Activated T-helper 1 cell treated with anti-CD3 and anti-CD28 coated beads, Interleukin-12 subunit alpha, Interleukin-12 subunit beta, Interleukin-2, Interleukin-4 antibody, amounts not matched to agents 30 ng/mL and 10 ng/mL and 1 ng/mL, durations not matched to agents 14 hours and 24 hours and 36 hours (primary cell): ENCODE measurements around the gene RPL21. TPM values are rescaled to one million over a fixed set of nuclear protein-coding genes. Genes with fewer than 3 reads are reported as not detected.
"Not testable (repeated sequence)": the region's sequence is repeated elsewhere in the genome, so short reads cannot be mapped to it uniquely, and the experiment has no call there.

Experiments
- DNase-seq: peaks from one replicate; pipeline ENCODE4 v3.0.0; 2021; ENCODE audit warnings: low spot score
- H3K27ac Mint-ChIP-seq: one replicate; pipeline ENCODE4 v1.8.0; 2021; ENCODE audit warnings: mild to moderate bottlenecking, mixed read lengths
- H3K27me3 Mint-ChIP-seq: one replicate; pipeline ENCODE4 v1.8.0; 2022; ENCODE audit warnings: mild to moderate bottlenecking, moderate library complexity, mixed read lengths; ENCODE audit not compliant: insufficient read depth
- H3K36me3 Mint-ChIP-seq: one replicate; pipeline ENCODE4 v1.8.0; 2021; ENCODE audit warnings: low read depth, mixed read lengths
- H3K4me1 Mint-ChIP-seq: one replicate; pipeline ENCODE4 v1.8.0; 2021; ENCODE audit warnings: low read depth, mixed read lengths
- H3K4me3 Mint-ChIP-seq: one replicate; pipeline ENCODE4 v1.8.0; 2021; ENCODE audit warnings: mild to moderate bottlenecking, moderate library complexity, mixed read lengths
- H3K9me3 Mint-ChIP-seq: one replicate; pipeline ENCODE4 v1.8.0; 2021; ENCODE audit warnings: mixed read lengths
- intact Hi-C: fragments of 100-400 bp; cut with micrococcal nuclease; formaldehyde crosslinking; loops from one replicate; pipeline ENCODE4 v1.15.1; 2024
- total RNA-seq: library from RNA; stranded (reverse); gene quantifications from 2 replicates; pipeline ENCODE4 v1.2.3, GENCODE V29; 2022

Gene RPL21
- total RNA-seq, 1 donor from 2014 or later = 1,045 TPM

DNA sequence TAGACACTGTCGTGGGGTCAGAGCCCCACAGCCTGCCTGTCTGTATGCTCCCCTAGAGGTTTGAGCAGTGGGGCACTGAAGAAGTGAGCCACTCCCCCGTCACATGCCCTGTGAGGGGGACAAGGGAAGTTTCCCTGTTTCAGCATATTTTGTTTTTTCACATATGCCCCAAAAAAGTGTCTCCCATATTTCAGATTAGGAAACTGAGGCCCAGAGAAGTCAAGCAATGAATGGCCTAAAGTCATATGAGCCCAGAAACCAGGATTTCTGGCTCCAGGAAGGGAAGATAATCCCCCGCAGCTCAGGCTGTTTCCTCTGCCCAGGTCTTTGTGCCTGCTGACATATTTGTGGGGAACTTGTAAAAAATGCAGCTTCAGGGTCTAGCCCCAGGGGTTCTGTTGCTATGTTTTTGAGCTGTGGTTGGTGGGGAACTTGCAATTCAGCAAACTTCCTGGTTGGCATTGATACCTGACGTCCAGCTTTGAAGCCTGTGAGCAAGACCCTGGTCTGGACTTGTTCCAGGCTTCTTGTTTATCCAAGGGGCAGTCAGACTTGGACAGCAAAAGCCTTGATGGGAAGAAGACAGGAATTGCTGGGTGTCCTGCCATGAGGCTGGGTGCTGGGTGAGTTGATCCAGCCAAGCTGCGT lies 28.8 kb downstream of the RPL21 start:
- H3K9me3 Mint-ChIP-seq = no peaks in the 10 kb centered on the region
- H3K27ac Mint-ChIP-seq = no peak overlapping the region
- H3K36me3 Mint-ChIP-seq = no peaks in the 10 kb centered on the region
- peaks cover 24% of the 10 kb centered on the region for H3K27me3 Mint-ChIP-seq
- DNase-seq = no peak
- intact Hi-C loops = no loop called here
- H3K4me1 Mint-ChIP-seq = no peaks in the 10 kb centered on the region
- no peak overlapping the region for H3K4me3 Mint-ChIP-seq

DNA sequence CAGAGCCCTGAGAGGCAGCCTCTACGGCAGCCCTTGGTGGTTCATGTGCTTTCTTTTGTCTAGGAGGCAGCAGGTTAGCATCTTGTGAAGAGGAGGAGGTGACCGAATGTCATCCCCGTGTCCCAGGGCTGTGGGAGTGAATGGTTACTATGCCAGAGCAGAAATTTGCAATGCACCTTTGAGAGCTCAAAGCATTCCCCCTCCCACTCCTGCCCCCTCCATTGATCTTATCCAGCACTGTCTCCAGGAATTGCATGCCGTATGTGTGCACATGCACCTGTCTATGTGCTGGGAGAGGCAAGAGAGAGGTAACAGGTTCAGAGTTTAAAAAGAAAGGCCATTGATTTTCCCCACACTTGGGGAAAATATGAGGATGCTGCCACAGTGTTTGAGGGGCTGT lies 29.5 kb downstream of the RPL21 start:
- Mint-ChIP-seq H3K27me3 (peaks cover 17% of the 10 kb centered on the region), H3K27ac (no peak overlapping the region), H3K4me1 (no peaks in the 10 kb centered on the region), H3K36me3 (no peaks in the 10 kb centered on the region), H3K9me3 (no peaks in the 10 kb centered on the region), H3K4me3 (no peak overlapping the region)
- DNase-seq = no peak
- intact Hi-C loops = no loop called here

DNA sequence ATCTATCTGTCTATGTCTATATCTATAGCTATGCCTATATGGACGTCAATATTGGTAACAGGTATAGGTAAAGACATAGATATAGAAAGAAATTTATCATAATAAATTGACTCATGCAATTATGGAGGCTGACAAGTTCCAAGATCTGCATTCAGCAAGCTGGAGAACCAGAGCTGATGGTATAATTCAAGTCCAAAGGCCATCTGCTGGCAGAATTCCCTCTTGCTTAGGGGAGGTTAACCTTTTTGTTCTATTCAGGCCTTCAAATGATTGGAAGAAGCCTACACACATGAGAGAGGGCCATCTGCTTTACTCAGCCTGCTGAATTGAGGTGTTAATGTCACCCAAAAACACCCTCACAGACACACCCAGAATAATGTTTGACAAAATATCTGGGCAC lies 30.1 kb downstream of the RPL21 start:
- H3K9me3 Mint-ChIP-seq = no peaks in the 10 kb centered on the region
- H3K36me3 Mint-ChIP-seq = no peaks in the 10 kb centered on the region
- H3K27ac Mint-ChIP-seq = no peak overlapping the region
- peaks cover 12% of the 10 kb centered on the region for H3K27me3 Mint-ChIP-seq
- no peaks in the 10 kb centered on the region for H3K4me1 Mint-ChIP-seq
- intact Hi-C loops = no loop called here
- H3K4me3 Mint-ChIP-seq = no peak overlapping the region
- DNase-seq = no peak

- no peaks in the 10 kb centered on the region for H3K27me3 Mint-ChIP-seq
- no peak overlapping the region for H3K27ac Mint-ChIP-seq
- DNase-seq = no peak
- H3K4me1 Mint-ChIP-seq = no peaks in the 10 kb centered on the region
- intact Hi-C loops = no loop called here
- no peak overlapping the region for H3K4me3 Mint-ChIP-seq
- H3K36me3 Mint-ChIP-seq = no peaks in the 10 kb centered on the region
- no peaks in the 10 kb centered on the region for H3K9me3 Mint-ChIP-seq
Measured at GRCh38 chr13:27283906-27284493, 32.6 kb downstream of the RPL21 start.

DNA sequence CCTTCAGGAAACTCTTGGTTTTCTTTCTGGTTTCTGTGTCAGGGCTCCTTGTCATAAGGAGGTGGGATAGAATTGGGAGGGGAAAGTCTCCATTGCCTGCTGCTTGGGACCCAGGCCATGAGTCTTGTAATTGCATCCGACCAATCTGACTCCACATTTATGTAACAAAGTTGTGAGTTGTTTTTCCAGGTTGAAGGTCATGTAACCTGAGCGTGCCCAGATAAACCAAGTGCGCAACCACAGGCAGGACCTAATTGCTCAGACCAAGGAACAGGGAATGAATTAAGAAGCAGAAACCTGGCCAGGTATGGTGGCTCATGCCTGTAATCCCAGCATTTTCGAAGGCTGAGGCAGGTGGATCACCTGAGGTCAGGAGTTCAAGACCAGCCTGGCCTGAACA lies 37.0 kb downstream of the RPL21 start:
- Mint-ChIP-seq H3K9me3 (no peaks in the 10 kb centered on the region), H3K27me3 (no peaks in the 10 kb centered on the region), H3K36me3 (no peaks in the 10 kb centered on the region), H3K27ac (no peak overlapping the region), H3K4me1 (peaks cover 6% of the 10 kb centered on the region), H3K4me3 (no peak overlapping the region)
- no peak for DNase-seq
- intact Hi-C loops = no loop called here

- DNase-seq = no peak
- Mint-ChIP-seq H3K36me3 (no peaks in the 10 kb centered on the region), H3K9me3 (no peaks in the 10 kb centered on the region), H3K4me1 (peaks cover 13% of the 10 kb centered on the region), H3K27me3 (no peaks in the 10 kb centered on the region), H3K4me3 (no peak overlapping the region), H3K27ac (no peak overlapping the region)
- intact Hi-C loops = no loop called here
Measured at GRCh38 chr13:27289011-27289665, 37.8 kb downstream of the RPL21 start.

DNA sequence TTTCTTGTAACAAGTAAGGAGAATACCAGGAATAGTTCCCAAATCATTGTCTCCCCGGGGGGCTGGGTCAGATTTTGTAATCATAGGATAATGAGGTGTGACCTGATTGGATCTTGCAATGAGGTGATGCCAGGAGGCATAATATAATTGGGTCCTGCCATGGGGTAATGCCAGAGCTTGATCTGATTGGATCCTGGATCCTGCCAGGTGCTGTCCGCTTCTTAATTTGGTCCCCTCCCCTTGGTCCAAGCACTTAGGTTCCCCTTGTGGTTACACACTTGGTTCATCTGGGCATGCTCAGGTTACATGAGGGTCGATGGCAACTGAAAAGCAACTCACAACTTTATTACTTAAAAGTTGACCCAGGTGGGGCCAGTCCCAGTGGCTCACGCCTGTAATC lies 39.4 kb downstream of the RPL21 start:
- intact Hi-C loops = loop anchor here (5.0 kb wide), 1 partner anchor 62 kb away; no protein-coding TSS in a partner anchor
- Mint-ChIP-seq H3K27me3 (no peaks in the 10 kb centered on the region), H3K4me1 (peaks cover 17% of the 10 kb centered on the region), H3K36me3 (no peaks in the 10 kb centered on the region), H3K9me3 (no peaks in the 10 kb centered on the region), H3K4me3 (no peak overlapping the region), H3K27ac (no peak overlapping the region)
- no peak for DNase-seq

GRCh38 chr13:27291967-27292366 lies 40.6 kb downstream of the RPL21 start:
- not testable (repeated sequence) for DNase-seq

DNA sequence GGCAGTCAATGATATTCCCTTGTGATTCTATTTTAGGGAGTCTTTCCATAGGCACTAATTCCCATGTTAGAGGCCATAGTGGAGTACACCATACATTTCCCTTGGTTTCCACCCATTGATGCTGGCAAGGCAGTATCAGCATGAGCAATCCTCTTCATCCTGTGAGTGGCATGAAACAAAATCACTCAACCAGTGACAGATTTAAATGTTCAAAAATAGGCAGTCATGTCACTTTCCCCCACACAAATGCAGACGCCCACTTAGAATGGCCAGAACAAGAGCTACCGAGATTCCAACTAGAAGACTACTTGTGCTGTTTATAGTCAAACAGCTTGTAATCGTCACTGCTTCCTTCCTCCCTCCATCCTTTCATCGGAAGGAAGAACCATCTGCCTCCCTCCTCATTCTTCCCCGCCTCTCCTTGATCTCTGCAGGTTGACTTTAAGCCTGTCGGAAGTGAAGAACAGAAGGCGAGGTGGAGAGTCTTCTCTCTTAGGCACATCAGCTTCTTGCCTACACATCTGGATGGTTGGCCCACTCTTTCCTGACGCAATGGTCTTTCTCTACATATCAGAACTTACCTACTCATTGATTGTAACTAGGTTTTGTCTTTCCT lies 41.8 kb downstream of the RPL21 start:
- Mint-ChIP-seq H3K4me1 (peaks cover 17% of the 10 kb centered on the region), H3K36me3 (no peaks in the 10 kb centered on the region), H3K27me3 (peaks cover 1% of the 10 kb centered on the region), H3K4me3 (no peak overlapping the region), H3K27ac (no peak overlapping the region), H3K9me3 (no peaks in the 10 kb centered on the region)
- no peak for DNase-seq
- intact Hi-C loops = loop anchor here (5.0 kb wide), 1 partner anchor 59 kb away; no protein-coding TSS in a partner anchor

More at GRCh38 chr13:27291967-27292366, 40.6 kb downstream of the RPL21 start:
- intact Hi-C loops = loop anchor here (5.0 kb wide), 1 partner anchor 60 kb away; no protein-coding TSS in a partner anchor
- H3K27ac Mint-ChIP-seq, H3K4me3 Mint-ChIP-seq, H3K36me3 Mint-ChIP-seq, H3K9me3 Mint-ChIP-seq, H3K27me3 Mint-ChIP-seq: not testable (repeated sequence)
- H3K4me1 Mint-ChIP-seq = peaks cover 17% of the 10 kb centered on the region

DNA sequence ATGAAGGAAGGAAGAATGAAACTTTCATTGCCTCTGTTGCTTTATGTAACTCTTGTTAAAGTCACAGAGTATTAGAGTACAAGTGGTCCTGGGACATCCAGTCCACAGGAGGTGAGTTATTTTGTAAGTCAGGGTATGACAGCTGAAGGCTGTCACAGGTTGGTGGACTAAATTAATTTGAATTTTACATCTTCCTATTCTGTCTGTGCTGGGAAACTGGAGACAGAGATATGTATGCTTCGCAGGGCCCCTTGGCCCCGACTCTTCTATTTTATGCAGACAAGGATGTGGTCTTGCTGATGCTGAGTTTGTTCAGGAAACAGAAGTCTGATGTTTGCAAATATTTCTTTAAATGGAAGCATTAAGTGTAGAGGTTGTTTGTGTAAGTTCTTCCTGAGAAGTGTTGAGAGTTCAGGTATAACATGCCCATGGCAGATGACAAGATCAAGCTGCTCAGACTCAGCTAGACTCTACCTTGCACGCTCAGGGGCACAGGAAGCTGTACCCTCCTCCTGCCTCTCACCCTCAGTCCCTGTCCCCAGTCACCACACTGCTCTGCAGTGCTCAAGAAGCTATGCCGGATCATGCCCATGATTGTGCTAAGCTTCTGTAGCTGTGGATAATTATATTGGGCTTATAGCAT lies 42.6 kb downstream of the RPL21 start:
- intact Hi-C loops = loop anchor here (5.0 kb wide), 1 partner anchor 58 kb away; no protein-coding TSS in a partner anchor
- H3K27me3 Mint-ChIP-seq = peaks cover 1% of the 10 kb centered on the region
- no peak for DNase-seq
- H3K9me3 Mint-ChIP-seq = no peaks in the 10 kb centered on the region
- no peak overlapping the region for H3K4me3 Mint-ChIP-seq
- no peaks in the 10 kb centered on the region for H3K36me3 Mint-ChIP-seq
- H3K4me1 Mint-ChIP-seq = peaks cover 17% of the 10 kb centered on the region
- H3K27ac Mint-ChIP-seq = no peak overlapping the region

DNA sequence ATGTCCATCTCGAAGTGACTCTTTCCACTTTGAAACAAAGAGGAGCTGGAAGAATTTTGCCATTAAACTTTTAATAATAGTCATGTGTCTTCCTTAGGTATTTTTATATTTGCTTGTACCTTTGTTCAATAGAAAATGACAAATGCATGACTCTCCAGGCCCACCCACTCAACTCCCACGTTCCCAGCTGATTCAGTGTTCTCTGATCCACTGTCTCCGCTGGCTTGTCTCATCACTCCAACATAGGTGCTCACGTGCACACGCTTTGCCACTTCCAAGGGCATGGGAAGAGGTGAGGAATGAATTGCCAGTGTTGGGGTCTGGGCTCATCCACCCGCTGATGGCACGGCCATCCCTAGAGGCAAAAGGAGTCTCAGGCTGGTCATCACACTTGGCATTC lies 43.7 kb downstream of the RPL21 start:
- DNase-seq = no peak
- no peaks in the 10 kb centered on the region for H3K9me3 Mint-ChIP-seq

DNA sequence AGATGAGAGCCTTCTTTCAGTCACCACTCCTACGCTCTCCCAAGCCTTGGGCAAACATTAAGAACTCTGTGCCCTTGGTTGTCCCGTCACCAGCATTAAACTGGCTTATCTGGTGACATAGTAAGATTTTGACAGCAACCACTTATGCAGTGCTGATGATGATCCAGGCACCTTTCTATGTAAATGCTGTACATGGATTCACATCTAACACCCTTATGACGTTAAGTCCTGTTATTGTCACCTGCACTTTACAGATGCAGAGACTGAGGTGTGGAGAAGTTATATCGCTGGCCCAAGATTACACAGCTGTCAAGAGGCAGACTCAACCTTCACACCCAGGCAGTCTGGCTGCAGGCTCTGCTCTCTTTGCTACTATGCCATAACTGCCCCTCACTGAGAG lies 44.3 kb downstream of the RPL21 start:
- Mint-ChIP-seq H3K4me3 (no peak overlapping the region), H3K9me3 (no peaks in the 10 kb centered on the region), H3K36me3 (no peaks in the 10 kb centered on the region), H3K27me3 (peaks cover 1% of the 10 kb centered on the region), H3K4me1 (peaks cover 17% of the 10 kb centered on the region), H3K27ac (no peak overlapping the region)
- DNase-seq = no peak
- intact Hi-C loops = no loop called here

More for the DNA sequence above, 43.7 kb downstream of the RPL21 start:
- H3K27ac Mint-ChIP-seq = no peak overlapping the region
- H3K4me1 Mint-ChIP-seq = peaks cover 17% of the 10 kb centered on the region
- peaks cover 1% of the 10 kb centered on the region for H3K27me3 Mint-ChIP-seq
- intact Hi-C loops = no loop called here
- no peaks in the 10 kb centered on the region for H3K36me3 Mint-ChIP-seq
- H3K4me3 Mint-ChIP-seq = no peak overlapping the region
